Lower leg skin (tissue), 3 donors: ENCODE data around the gene WBP1.

ENCODE experiments used
- POLR2A ChIP-seq, 2 donors: fragments of 450-650 bp; IDR thresholded peaks; one replicate each; pipeline ENCODE4 v1.6.1; 2016 to 2017; ENCODE audit warnings: antibody characterized with exemption in 2 of 2, mild to moderate bottlenecking in 1 of 2, moderate library complexity in 1 of 2
- TF ChIP-seq, protein P1 (sequence below), 3 donors: fragments of 450-650 bp; IDR thresholded peaks; one replicate each; pipeline ENCODE4 v1.5.1; 2016; ENCODE audit warnings: antibody characterized with exemption in 3 of 3, mild to moderate bottlenecking in 3 of 3, moderate library complexity in 2 of 3

DNA sequence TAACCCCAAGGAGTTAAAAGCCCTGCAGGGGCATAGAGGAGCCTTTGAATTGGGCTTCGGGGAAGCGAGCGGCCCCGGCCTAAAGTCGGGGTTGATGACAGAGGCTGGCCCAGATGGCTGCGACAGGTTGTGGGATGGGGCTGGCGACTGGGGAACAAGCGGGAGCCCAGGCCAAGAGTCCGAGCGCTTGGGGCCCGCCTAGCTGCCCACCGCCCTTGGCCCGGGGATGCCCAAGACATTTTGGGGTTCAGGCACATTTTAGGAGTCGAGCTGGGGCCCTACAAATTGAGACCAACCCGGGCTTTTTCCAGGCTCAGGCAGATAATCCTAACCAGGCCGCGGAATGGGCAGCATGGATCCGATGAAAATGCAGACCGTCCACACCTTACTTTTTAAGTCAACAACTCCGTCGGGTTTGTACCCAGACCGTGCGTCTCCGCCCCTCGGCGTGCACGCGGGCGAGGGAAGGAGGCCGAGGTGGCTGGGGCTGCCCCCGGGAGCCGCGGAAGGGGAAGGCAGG lies 17.0 kb upstream of the WBP1 start:
- TF ChIP-seq, protein P1, sequence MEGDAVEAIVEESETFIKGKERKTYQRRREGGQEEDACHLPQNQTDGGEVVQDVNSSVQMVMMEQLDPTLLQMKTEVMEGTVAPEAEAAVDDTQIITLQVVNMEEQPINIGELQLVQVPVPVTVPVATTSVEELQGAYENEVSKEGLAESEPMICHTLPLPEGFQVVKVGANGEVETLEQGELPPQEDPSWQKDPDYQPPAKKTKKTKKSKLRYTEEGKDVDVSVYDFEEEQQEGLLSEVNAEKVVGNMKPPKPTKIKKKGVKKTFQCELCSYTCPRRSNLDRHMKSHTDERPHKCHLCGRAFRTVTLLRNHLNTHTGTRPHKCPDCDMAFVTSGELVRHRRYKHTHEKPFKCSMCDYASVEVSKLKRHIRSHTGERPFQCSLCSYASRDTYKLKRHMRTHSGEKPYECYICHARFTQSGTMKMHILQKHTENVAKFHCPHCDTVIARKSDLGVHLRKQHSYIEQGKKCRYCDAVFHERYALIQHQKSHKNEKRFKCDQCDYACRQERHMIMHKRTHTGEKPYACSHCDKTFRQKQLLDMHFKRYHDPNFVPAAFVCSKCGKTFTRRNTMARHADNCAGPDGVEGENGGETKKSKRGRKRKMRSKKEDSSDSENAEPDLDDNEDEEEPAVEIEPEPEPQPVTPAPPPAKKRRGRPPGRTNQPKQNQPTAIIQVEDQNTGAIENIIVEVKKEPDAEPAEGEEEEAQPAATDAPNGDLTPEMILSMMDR (IDR thresholded peaks at IDR 0.05), result no peak
- TF ChIP-seq POLR2A (IDR thresholded peaks at IDR 0.05), result no peak
